Left ventricle myocardium superior (tissue), 1 donor: ENCODE measurements around the gene ZCWPW1. TPM values are rescaled to one million over a fixed set of nuclear protein-coding genes. Genes with fewer than 3 reads are reported as not detected.

Experiments used
- total RNA-seq: library from RNA; stranded (reverse); fragmentation: NEBNext Ultra II Directional; extraction: Animal tissue kit (Norgen Biotek cat#: 25700); gene quantifications from one replicate; pipeline ENCODE4 v1.2.1, GENCODE V29; 2021
- donor health status: DM: no; HTN: yes; CAD: no; lungs with severe emphysema.

The ZCWPW1 gene
- total RNA-seq, 1 donor from 2014 or later: 4.2 TPM

Other genes with a start within 250 kb of the ZCWPW1 start
- gene PVRIG, start 208.8 kb downstream of the ZCWPW1 start, total RNA-seq: not detected
- not detected for gene SPDYE3, start 121.0 kb downstream of the ZCWPW1 start, total RNA-seq
- gene PILRB, start 70.6 kb downstream of the ZCWPW1 start, total RNA-seq: 10.9 TPM
- gene PILRA, start 55.2 kb downstream of the ZCWPW1 start, total RNA-seq: 3.2 TPM
- 25.8 TPM for gene MEPCE, start 1.1 kb upstream of the ZCWPW1 start, total RNA-seq
- 10.3 TPM for gene PPP1R35, start 7.8 kb upstream of the ZCWPW1 start, total RNA-seq
- gene SPACDR, start 35.6 kb upstream of the ZCWPW1 start, total RNA-seq: 0.32 TPM
- gene TSC22D4, start 50.5 kb upstream of the ZCWPW1 start, total RNA-seq: 51.1 TPM
- 0.32 TPM for gene NYAP1, start 55.2 kb upstream of the ZCWPW1 start, total RNA-seq
- 24.7 TPM for gene AGFG2, start 110.5 kb upstream of the ZCWPW1 start, total RNA-seq
- gene SAP25, start 145.2 kb upstream of the ZCWPW1 start, total RNA-seq: 0.77 TPM
- 27.3 TPM for gene LRCH4, start 157.4 kb upstream of the ZCWPW1 start, total RNA-seq
- 0.77 TPM for gene FBXO24, start 157.6 kb upstream of the ZCWPW1 start, total RNA-seq
- gene PCOLCE, start 173.7 kb upstream of the ZCWPW1 start, total RNA-seq: 40.4 TPM
- 9.1 TPM for gene MOSPD3, start 183.8 kb upstream of the ZCWPW1 start, total RNA-seq
- gene TFR2, start 212.8 kb upstream of the ZCWPW1 start, total RNA-seq: not detected
- not detected for gene ACTL6B, start 227.7 kb upstream of the ZCWPW1 start, total RNA-seq
- 112 TPM for gene GNB2, start 245.0 kb upstream of the ZCWPW1 start, total RNA-seq